Mononuclear cell (primary cell): ENCODE results near the gene IGSF9B. TPM values are rescaled to one million over a fixed set of nuclear protein-coding genes. Genes with fewer than 3 reads are reported as not detected.

Experiments
- H3K27me3 ChIP-seq: 2 replicates; pipeline ENCODE4 v1.6.0; 2011; ENCODE audit warnings: low read length, control low read depth; ENCODE audit not compliant: insufficient read depth
- H3K4me1 ChIP-seq: 2 replicates; pipeline ENCODE4 v1.5.1; 2011; ENCODE audit warnings: mild to moderate bottlenecking, low read length, control low read depth; ENCODE audit not compliant: insufficient read depth
- H3K4me3 ChIP-seq: 2 replicates; pipeline ENCODE4 v1.5.1; 2011; ENCODE audit warnings: mild to moderate bottlenecking, low read length, moderate library complexity
- H3K9me3 ChIP-seq: 2 replicates; pipeline ENCODE4 v1.5.1; 2011; ENCODE audit warnings: low read depth, mild to moderate bottlenecking, control low read depth, low read length
- total RNA-seq: library from RNA; depleted of rRNA; stranded (reverse); fragments of >200 nt; gene quantifications from one replicate; pipeline ENCODE4 v1.2.3, GENCODE V29; 2012

The IGSF9B gene
- total RNA-seq, 1 donor = 4.3 TPM

GRCh38 chr11:133928628-133929059, 28.1 kb downstream of the IGSF9B start:
- H3K4me3 ChIP-seq = no peak overlapping the region
- H3K27me3 ChIP-seq = no peaks in the 10 kb centered on the region
- peaks cover 14% of the 10 kb centered on the region for H3K4me1 ChIP-seq

GRCh38 chr11:133927690-133928627, 28.8 kb downstream of the IGSF9B start:
- Histone ChIP-seq H3K4me1 (peaks cover 14% of the 10 kb centered on the region), H3K27me3 (no peaks in the 10 kb centered on the region), H3K9me3 (no peaks in the 10 kb centered on the region), H3K4me3 (no peak overlapping the region)

More at GRCh38 chr11:133928628-133929059, 28.1 kb downstream of the IGSF9B start:
- H3K9me3 ChIP-seq = no peaks in the 10 kb centered on the region

- peaks cover 14% of the 10 kb centered on the region for H3K4me1 ChIP-seq
Observed at GRCh38 chr11:133926466-133927246, 30.1 kb downstream of the IGSF9B start.

GRCh38 chr11:133925756-133926155, 31.0 kb downstream of the IGSF9B start:
- Histone ChIP-seq H3K4me3 (no peak overlapping the region), H3K27me3 (no peaks in the 10 kb centered on the region), H3K9me3 (no peaks in the 10 kb centered on the region), H3K4me1 (peaks cover 14% of the 10 kb centered on the region)

More at GRCh38 chr11:133926466-133927246, 30.1 kb downstream of the IGSF9B start:
- Histone ChIP-seq H3K4me3 (no peak overlapping the region), H3K27me3 (no peaks in the 10 kb centered on the region), H3K9me3 (no peaks in the 10 kb centered on the region)

GRCh38 chr11:133924661-133925060, 32.1 kb downstream of the IGSF9B start:
- H3K9me3 ChIP-seq = no peaks in the 10 kb centered on the region
- no peak overlapping the region for H3K4me3 ChIP-seq
- H3K4me1 ChIP-seq = peaks cover 14% of the 10 kb centered on the region
- no peaks in the 10 kb centered on the region for H3K27me3 ChIP-seq

GRCh38 chr11:133922078-133922870, 34.5 kb downstream of the IGSF9B start:
- no peaks in the 10 kb centered on the region for H3K27me3 ChIP-seq
- no peak overlapping the region for H3K4me3 ChIP-seq
- no peaks in the 10 kb centered on the region for H3K9me3 ChIP-seq
- H3K4me1 ChIP-seq = no peaks in the 10 kb centered on the region

- Histone ChIP-seq H3K9me3 (no peaks in the 10 kb centered on the region), H3K4me1 (no peaks in the 10 kb centered on the region), H3K4me3 (no peak overlapping the region), H3K27me3 (no peaks in the 10 kb centered on the region)
Observed at GRCh38 chr11:133921513-133921912, 35.3 kb downstream of the IGSF9B start.

GRCh38 chr11:133921026-133921425, 35.7 kb downstream of the IGSF9B start:
- no peaks in the 10 kb centered on the region for H3K9me3 ChIP-seq
- no peaks in the 10 kb centered on the region for H3K4me1 ChIP-seq
- H3K4me3 ChIP-seq = no peak overlapping the region
- H3K27me3 ChIP-seq = no peaks in the 10 kb centered on the region

- Histone ChIP-seq H3K4me3 (no peak overlapping the region), H3K4me1 (no peaks in the 10 kb centered on the region), H3K27me3 (no peaks in the 10 kb centered on the region), H3K9me3 (no peaks in the 10 kb centered on the region)
Observed at GRCh38 chr11:133920109-133920990, 36.4 kb downstream of the IGSF9B start.

- Histone ChIP-seq H3K4me1 (no peaks in the 10 kb centered on the region), H3K4me3 (no peak overlapping the region), H3K27me3 (no peaks in the 10 kb centered on the region), H3K9me3 (no peaks in the 10 kb centered on the region)
Observed at GRCh38 chr11:133919330-133920108, 37.2 kb downstream of the IGSF9B start.

GRCh38 chr11:133918608-133919260, 38.0 kb downstream of the IGSF9B start:
- no peaks in the 10 kb centered on the region for H3K4me1 ChIP-seq
- no peaks in the 10 kb centered on the region for H3K27me3 ChIP-seq
- no peaks in the 10 kb centered on the region for H3K9me3 ChIP-seq
- H3K4me3 ChIP-seq = no peak overlapping the region

GRCh38 chr11:133917921-133918607, 38.7 kb downstream of the IGSF9B start:
- H3K27me3 ChIP-seq = no peaks in the 10 kb centered on the region
- H3K4me1 ChIP-seq = no peaks in the 10 kb centered on the region
- H3K4me3 ChIP-seq = no peak overlapping the region
- H3K9me3 ChIP-seq = no peaks in the 10 kb centered on the region
